Measurements from ENCODE around the gene GPC5. TPM values are rescaled to one million over a fixed set of nuclear protein-coding genes. Genes with fewer than 3 reads are reported as not detected.

Gene GPC5
- total and polyA plus RNA-seq, 2 of the 13 experiments (the other 11 are each of a cell fraction or from before 2014, with no cell fraction given): 0.02 to 0.07 TPM

GRCh38 chr13:92657565-92657964 is 1259.1 kb downstream of the GPC5 start:
- POLR2A ChIA-PET: no interaction called here
- Histone ChIP-seq H3K9ac (ENCODE audit: insufficient read depth, low read depth, low read length) (no peak overlapping the region), H3K27me3 (ENCODE audit: control insufficient read depth in 1 of 2, insufficient read depth in 2 of 2, low read length in 2 of 2) (no peaks in the 10 kb centered on the region), H2AFZ (ENCODE audit: low read length) (no peak overlapping the region), H3K79me2 (ENCODE audit: insufficient read depth, low read length) (no peaks in the 10 kb centered on the region), H3K9me3 (ENCODE audit: low read length) (no peaks in the 10 kb centered on the region), H4K20me1 (ENCODE audit: insufficient read depth, low read length) (no peaks in the 10 kb centered on the region), H3K4me1 (ENCODE audit: insufficient read depth, low read length) (no peaks in the 10 kb centered on the region), H3K4me2 (ENCODE audit: low read depth, low read length) (no peak overlapping the region), H3K27ac (ENCODE audit: extremely low read length, insufficient read depth, low read length) (no peak overlapping the region), H3K36me3 (replicated peaks in 1 of 2; ENCODE audit: control insufficient read depth in 1 of 2, insufficient read depth in 2 of 2, low read length in 2 of 2) (no peaks in the 10 kb centered on the region), H3K4me3 (replicated peaks in 1 of 3; ENCODE audit: insufficient read depth in 1 of 3, low read depth in 2 of 3, low read length in 3 of 3) (no peak overlapping the region)
- CTCF ChIA-PET (ENCODE audit: low intra/inter-chr PET ratio, low total read pairs): no interaction called here
- ATAC-seq (no peak), FAIRE-seq (no peak), DNase-seq (ENCODE audit: low spot score) (no peak)
- intact Hi-C loops (cut with micrococcal nuclease; ENCODE audit: unreplicated experiment): no loop called here
- no TSS peak for BruUV-seq (replicated peaks)
- in situ Hi-C loops (cut with HindIII; ENCODE audit: extremely low pct_ligation_motif_present, low pct_unique_long_range_greater_than_20kb): no loop called here
- no peak for TF ChIP-seq ZNF232 (CRISPR knock-in tag; IDR thresholded peaks at IDR 0.05; ENCODE audit: borderline replicate concordance)

- TF ChIP-seq SETDB1 (CRISPR knock-in tag; IDR thresholded peaks at IDR 0.05; ENCODE audit: borderline replicate concordance) (no peak), ZNF772 (CRISPR knock-in tag; IDR thresholded peaks at IDR 0.05) (no peak), KDM1A (CRISPR knock-in tag; IDR thresholded peaks at IDR 0.05) (no peak), SP1 (IDR thresholded peaks at IDR 0.05) (no peak), SP1 (CRISPR knock-in tag; IDR thresholded peaks at IDR 0.05) (no peak), TSC22D2 (CRISPR knock-in tag; IDR thresholded peaks at IDR 0.05; ENCODE audit: borderline replicate concordance) (no peak), CBX5 (CRISPR knock-in tag; IDR thresholded peaks at IDR 0.05; ENCODE audit: borderline replicate concordance) (no peak)
- TF ChIP-seq, protein P1, sequence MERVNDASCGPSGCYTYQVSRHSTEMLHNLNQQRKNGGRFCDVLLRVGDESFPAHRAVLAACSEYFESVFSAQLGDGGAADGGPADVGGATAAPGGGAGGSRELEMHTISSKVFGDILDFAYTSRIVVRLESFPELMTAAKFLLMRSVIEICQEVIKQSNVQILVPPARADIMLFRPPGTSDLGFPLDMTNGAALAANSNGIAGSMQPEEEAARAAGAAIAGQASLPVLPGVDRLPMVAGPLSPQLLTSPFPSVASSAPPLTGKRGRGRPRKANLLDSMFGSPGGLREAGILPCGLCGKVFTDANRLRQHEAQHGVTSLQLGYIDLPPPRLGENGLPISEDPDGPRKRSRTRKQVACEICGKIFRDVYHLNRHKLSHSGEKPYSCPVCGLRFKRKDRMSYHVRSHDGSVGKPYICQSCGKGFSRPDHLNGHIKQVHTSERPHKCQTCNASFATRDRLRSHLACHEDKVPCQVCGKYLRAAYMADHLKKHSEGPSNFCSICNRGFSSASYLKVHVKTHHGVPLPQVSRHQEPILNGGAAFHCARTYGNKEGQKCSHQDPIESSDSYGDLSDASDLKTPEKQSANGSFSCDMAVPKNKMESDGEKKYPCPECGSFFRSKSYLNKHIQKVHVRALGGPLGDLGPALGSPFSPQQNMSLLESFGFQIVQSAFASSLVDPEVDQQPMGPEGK (CRISPR knock-in tag; IDR thresholded peaks at IDR 0.05): no peak
- Histone ChIP-seq H3K4me3 (replicated peaks in 1 of 3; ENCODE audit: insufficient read depth in 1 of 3, low read depth in 2 of 3, low read length in 3 of 3) (no peak overlapping the region), H3K27me3 (ENCODE audit: control insufficient read depth in 1 of 2, insufficient read depth in 2 of 2, low read length in 2 of 2) (no peaks in the 10 kb centered on the region), H3K4me2 (ENCODE audit: low read depth, low read length) (no peak overlapping the region), H3K36me3 (replicated peaks in 1 of 2; ENCODE audit: control insufficient read depth in 1 of 2, insufficient read depth in 2 of 2, low read length in 2 of 2) (no peaks in the 10 kb centered on the region), H4K20me1 (ENCODE audit: insufficient read depth, low read length) (no peaks in the 10 kb centered on the region), H3K4me1 (ENCODE audit: insufficient read depth, low read length) (no peaks in the 10 kb centered on the region), H3K9ac (ENCODE audit: insufficient read depth, low read depth, low read length) (no peak overlapping the region), H3K27ac (ENCODE audit: extremely low read length, insufficient read depth, low read length) (no peak overlapping the region), H2AFZ (ENCODE audit: low read length) (no peak overlapping the region), H3K9me3 (ENCODE audit: low read length) (no peaks in the 10 kb centered on the region), H3K79me2 (ENCODE audit: insufficient read depth, low read length) (no peaks in the 10 kb centered on the region)
- WGBS (ENCODE audit: low lambda C conversion rate): 28% methylated on average over 5 of the region's 5 CpGs
- ATAC-seq (no peak), DNase-seq (ENCODE audit: low spot score) (no peak), FAIRE-seq (no peak)
- ChIA-PET POLR2A (no interaction called here), CTCF (ENCODE audit: low intra/inter-chr PET ratio, low total read pairs) (no interaction called here)
- BruUV-seq (replicated peaks): no TSS peak
- in situ Hi-C loops (cut with HindIII; ENCODE audit: extremely low pct_ligation_motif_present, low pct_unique_long_range_greater_than_20kb) (no loop called here), intact Hi-C loops (cut with micrococcal nuclease; ENCODE audit: unreplicated experiment) (no loop called here)
These were observed 1259.9 kb downstream of the GPC5 start for GRCh38 chr13:92658293-92658692.

Data from HepG2 (cell line).